Neural progenitor cell (in vitro differentiated cells): Measurements from ENCODE around the gene RPTOR.

Source experiments
- EZH2 ChIP-seq: fragments of 200-600 bp; sonication (generic); IDR thresholded peaks from 2 replicates; pipeline ENCODE4 v1.6.1; 2017; ENCODE audit warnings: antibody characterized with exemption, mild to moderate bottlenecking, moderate library complexity
- EZH2phosphoT487 ChIP-seq: fragments of 200-600 bp; sonication (generic); IDR thresholded peaks from 2 replicates; pipeline ENCODE4 v1.6.1; 2017; ENCODE audit warnings: antibody characterized with exemption
- TF ChIP-seq, protein P1 (sequence below): fragments of 200-600 bp; sonication (generic); IDR thresholded peaks from 2 replicates; pipeline ENCODE4 v1.5.1; 2017; ENCODE audit warnings: antibody characterized with exemption, mild to moderate bottlenecking

GRCh38 chr17:80605326-80606066 is 60.9 kb downstream of the RPTOR start:
- TF ChIP-seq, protein P1, sequence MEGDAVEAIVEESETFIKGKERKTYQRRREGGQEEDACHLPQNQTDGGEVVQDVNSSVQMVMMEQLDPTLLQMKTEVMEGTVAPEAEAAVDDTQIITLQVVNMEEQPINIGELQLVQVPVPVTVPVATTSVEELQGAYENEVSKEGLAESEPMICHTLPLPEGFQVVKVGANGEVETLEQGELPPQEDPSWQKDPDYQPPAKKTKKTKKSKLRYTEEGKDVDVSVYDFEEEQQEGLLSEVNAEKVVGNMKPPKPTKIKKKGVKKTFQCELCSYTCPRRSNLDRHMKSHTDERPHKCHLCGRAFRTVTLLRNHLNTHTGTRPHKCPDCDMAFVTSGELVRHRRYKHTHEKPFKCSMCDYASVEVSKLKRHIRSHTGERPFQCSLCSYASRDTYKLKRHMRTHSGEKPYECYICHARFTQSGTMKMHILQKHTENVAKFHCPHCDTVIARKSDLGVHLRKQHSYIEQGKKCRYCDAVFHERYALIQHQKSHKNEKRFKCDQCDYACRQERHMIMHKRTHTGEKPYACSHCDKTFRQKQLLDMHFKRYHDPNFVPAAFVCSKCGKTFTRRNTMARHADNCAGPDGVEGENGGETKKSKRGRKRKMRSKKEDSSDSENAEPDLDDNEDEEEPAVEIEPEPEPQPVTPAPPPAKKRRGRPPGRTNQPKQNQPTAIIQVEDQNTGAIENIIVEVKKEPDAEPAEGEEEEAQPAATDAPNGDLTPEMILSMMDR: no peak
- TF ChIP-seq EZH2: no peak
- no peak for TF ChIP-seq EZH2phosphoT487
